Stimulated activated naive CD8-positive, alpha-beta T cell treated with anti-CD3 and anti-CD28 coated beads, Interleukin-15, amount 100 ng/mL, for 72 hours (primary cell): Measurements from ENCODE around the gene BCL11A.

Experiments used
- ATAC-seq: fragments of 150-1000 bp; cut with Tn5 transposase; 2 replicates; pipeline ENCODE4 v1.10.0; 2021; ENCODE audit warnings: mild to moderate bottlenecking, moderate library complexity
- DNase-seq, 2 donors: peaks; one replicate each; pipeline ENCODE4 v3.0.0; 2021 to 2022
- H3K27ac Mint-ChIP-seq, 2 donors: one replicate each; pipeline ENCODE4 v1.8.0; 2022; ENCODE audit warnings: mild to moderate bottlenecking in 2 of 2, mixed read lengths in 2 of 2, moderate library complexity in 2 of 2
- H3K27me3 Mint-ChIP-seq: one replicate; pipeline ENCODE4 v1.8.0; 2022; ENCODE audit warnings: mixed read lengths
- H3K4me1 Mint-ChIP-seq: one replicate; pipeline ENCODE4 v1.8.0; 2022; ENCODE audit warnings: mild to moderate bottlenecking, mixed read lengths
- H3K4me3 Mint-ChIP-seq, 2 donors: one replicate each; pipeline ENCODE4 v1.8.0; 2022; ENCODE audit warnings: mild to moderate bottlenecking in 2 of 2, mixed read lengths in 2 of 2, moderate library complexity in 1 of 2
- H3K9me3 Mint-ChIP-seq, 2 donors: one replicate each; pipeline ENCODE4 v1.8.0; 2022; ENCODE audit warnings: mixed read lengths in 2 of 2

The BCL11A gene

GRCh38 chr2:60569680-60570111 is 16.2 kb upstream of the BCL11A start:
- H3K9me3 Mint-ChIP-seq, result no peaks in the 10 kb centered on the region
- ATAC-seq, result no peak
- H3K27me3 Mint-ChIP-seq, result peaks cover 24% of the 10 kb centered on the region
- no peak for DNase-seq
- no peak overlapping the region for H3K27ac Mint-ChIP-seq
- H3K4me3 Mint-ChIP-seq, result no peak overlapping the region
- H3K4me1 Mint-ChIP-seq, result no peaks in the 10 kb centered on the region

- H3K9me3 Mint-ChIP-seq, result no peaks in the 10 kb centered on the region
- H3K4me1 Mint-ChIP-seq, result no peaks in the 10 kb centered on the region
- H3K27ac Mint-ChIP-seq, result no peak overlapping the region
- peaks cover 34% of the 10 kb centered on the region for H3K27me3 Mint-ChIP-seq
- ATAC-seq (no peak), DNase-seq (no peak)
- no peak overlapping the region for H3K4me3 Mint-ChIP-seq
Observed at GRCh38 chr2:60567919-60568768, 14.7 kb upstream of the BCL11A start.

GRCh38 chr2:60567096-60567495 is 13.6 kb upstream of the BCL11A start:
- H3K9me3 Mint-ChIP-seq, result no peaks in the 10 kb centered on the region
- DNase-seq (no peak), ATAC-seq (no peak)
- no peak overlapping the region for H3K4me3 Mint-ChIP-seq
- peaks cover 34% of the 10 kb centered on the region for H3K27me3 Mint-ChIP-seq
- no peak overlapping the region for H3K27ac Mint-ChIP-seq
- no peaks in the 10 kb centered on the region for H3K4me1 Mint-ChIP-seq

- Mint-ChIP-seq H3K27me3 (peaks cover 41% of the 10 kb centered on the region), H3K9me3 (no peaks in the 10 kb centered on the region)
- ATAC-seq, result no peak
Observed at GRCh38 chr2:60565472-60565871, 12.0 kb upstream of the BCL11A start.

GRCh38 chr2:60560734-60561644 is 7.5 kb upstream of the BCL11A start:
- ATAC-seq, result peak; percentile 80
- no peak overlapping the region for H3K4me3 Mint-ChIP-seq
- H3K27ac Mint-ChIP-seq, result no peak overlapping the region

More at GRCh38 chr2:60565472-60565871, 12.0 kb upstream of the BCL11A start:
- no peaks in the 10 kb centered on the region for H3K4me1 Mint-ChIP-seq
- H3K4me3 Mint-ChIP-seq, result no peak overlapping the region
- no peak overlapping the region for H3K27ac Mint-ChIP-seq
- DNase-seq, result no peak

GRCh38 chr2:60559880-60560279 is 6.4 kb upstream of the BCL11A start:
- H3K27me3 Mint-ChIP-seq, result peaks cover 78% of the 10 kb centered on the region
- H3K4me3 Mint-ChIP-seq, result no peak overlapping the region
- H3K9me3 Mint-ChIP-seq, result no peaks in the 10 kb centered on the region
- ATAC-seq (no peak), DNase-seq (no peak)
- H3K27ac Mint-ChIP-seq, result no peak overlapping the region
- H3K4me1 Mint-ChIP-seq, result peaks cover 24% of the 10 kb centered on the region

More at GRCh38 chr2:60560734-60561644, 7.5 kb upstream of the BCL11A start:
- H3K9me3 Mint-ChIP-seq, result no peaks in the 10 kb centered on the region
- H3K4me1 Mint-ChIP-seq, result peaks cover 14% of the 10 kb centered on the region
- peak in 1 of 2 donors; percentile 27 for DNase-seq
- peaks cover 78% of the 10 kb centered on the region for H3K27me3 Mint-ChIP-seq

- Mint-ChIP-seq H3K27me3 (peaks cover 80% of the 10 kb centered on the region), H3K4me3 (no peak overlapping the region), H3K4me1 (peaks cover 38% of the 10 kb centered on the region), H3K9me3 (no peaks in the 10 kb centered on the region), H3K27ac (no peak overlapping the region)
- no peak for ATAC-seq
- no peak for DNase-seq
Observed at GRCh38 chr2:60558536-60558935, 5.1 kb upstream of the BCL11A start.

GRCh38 chr2:60557486-60557864 is 4.0 kb upstream of the BCL11A start:
- peaks cover 42% of the 10 kb centered on the region for H3K4me1 Mint-ChIP-seq
- no peaks in the 10 kb centered on the region for H3K9me3 Mint-ChIP-seq
- peak overlapping the region; percentile 40 to 56 for H3K27ac Mint-ChIP-seq
- no peak for DNase-seq
- peak overlapping the region; percentile 73 to 86 for H3K4me3 Mint-ChIP-seq
- ATAC-seq, result no peak
- H3K27me3 Mint-ChIP-seq, result peaks cover 89% of the 10 kb centered on the region

- no peaks in the 10 kb centered on the region for H3K9me3 Mint-ChIP-seq
- peak overlapping the region; percentile 37 to 57 for H3K27ac Mint-ChIP-seq
- H3K27me3 Mint-ChIP-seq, result peaks cover 92% of the 10 kb centered on the region
- ATAC-seq (no peak), DNase-seq (no peak)
- H3K4me3 Mint-ChIP-seq, result peak overlapping the region; percentile 73 to 86
- peaks cover 46% of the 10 kb centered on the region for H3K4me1 Mint-ChIP-seq
Observed at GRCh38 chr2:60556576-60557485, 3.4 kb upstream of the BCL11A start.

GRCh38 chr2:60556175-60556574 is 2.7 kb upstream of the BCL11A start:
- H3K27ac Mint-ChIP-seq, result peak overlapping the region in 1 of 2 donors; percentile 57
- peak overlapping the region; percentile 73 to 86 for H3K4me3 Mint-ChIP-seq
- H3K27me3 Mint-ChIP-seq, result peaks cover 92% of the 10 kb centered on the region
- H3K4me1 Mint-ChIP-seq, result peaks cover 52% of the 10 kb centered on the region
- DNase-seq, result no peak
- H3K9me3 Mint-ChIP-seq, result no peaks in the 10 kb centered on the region
- ATAC-seq, result no peak

GRCh38 chr2:60555783-60556139 is 2.3 kb upstream of the BCL11A start:
- Mint-ChIP-seq H3K27me3 (peaks cover 92% of the 10 kb centered on the region), H3K4me1 (peaks cover 55% of the 10 kb centered on the region), H3K9me3 (no peaks in the 10 kb centered on the region), H3K4me3 (peak overlapping the region; percentile 86 to 87), H3K27ac (no peak overlapping the region)
- DNase-seq (no peak), ATAC-seq (peak; percentile 2)

- no peaks in the 10 kb centered on the region for H3K9me3 Mint-ChIP-seq
- peaks cover 92% of the 10 kb centered on the region for H3K27me3 Mint-ChIP-seq
- peak; percentile 62 to 65 for DNase-seq
- H3K4me3 Mint-ChIP-seq, result peak overlapping the region; percentile 86 to 87
- H3K27ac Mint-ChIP-seq, result no peak overlapping the region
- peak; percentile 62 for ATAC-seq
- peaks cover 59% of the 10 kb centered on the region for H3K4me1 Mint-ChIP-seq
Observed at GRCh38 chr2:60555066-60555782, 1.8 kb upstream of the BCL11A start.

- H3K27me3 Mint-ChIP-seq, result peaks cover 92% of the 10 kb centered on the region
- ATAC-seq, result peak; percentile 1
- peaks cover 65% of the 10 kb centered on the region for H3K4me1 Mint-ChIP-seq
- H3K27ac Mint-ChIP-seq, result no peak overlapping the region
- H3K9me3 Mint-ChIP-seq, result no peaks in the 10 kb centered on the region
- DNase-seq, result no peak
- peak overlapping the region; percentile 86 to 87 for H3K4me3 Mint-ChIP-seq
Observed at GRCh38 chr2:60554646-60555065, 1.2 kb upstream of the BCL11A start.

GRCh38 chr2:60554074-60554645 is 706 bp upstream of the BCL11A start:
- H3K27ac Mint-ChIP-seq, result peak overlapping the region in 1 of 2 donors; percentile 12
- peaks cover 92% of the 10 kb centered on the region for H3K27me3 Mint-ChIP-seq
- H3K4me1 Mint-ChIP-seq, result peaks cover 70% of the 10 kb centered on the region
- DNase-seq, result no peak
- no peaks in the 10 kb centered on the region for H3K9me3 Mint-ChIP-seq
- ATAC-seq, result no peak
- peak overlapping the region; percentile 86 to 87 for H3K4me3 Mint-ChIP-seq
